Hepatocyte (in vitro differentiated cells): ENCODE results near the gene SUN2. TPM values are rescaled to one million over a fixed set of nuclear protein-coding genes. Genes with fewer than 3 reads are reported as not detected.

ENCODE experiments used
- DNase-seq: peaks from one replicate; pipeline ENCODE4 v3.0.0-alpha.2; 2016; ENCODE audit warnings: low spot score
- H2AFZ ChIP-seq: fragments of 200-600 bp; sonication (generic); 2 replicates; pipeline ENCODE4 v1.6.0; 2016; ENCODE audit warnings: antibody characterized with exemption, mild to moderate bottlenecking
- H3K27ac ChIP-seq: fragments of 200-600 bp; sonication (generic); 2 replicates; pipeline ENCODE4 v1.5.1; 2016; ENCODE audit warnings: mild to moderate bottlenecking
- H3K27me3 ChIP-seq: fragments of 200-600 bp; sonication (generic); 2 replicates; pipeline ENCODE4 v1.6.1; 2016
- H3K36me3 ChIP-seq: fragments of 200-600 bp; sonication (generic); replicated peaks from 2 replicates; pipeline ENCODE4 v1.5.1; 2016; ENCODE audit warnings: low read depth; ENCODE audit not compliant: insufficient read depth
- H3K4me1 ChIP-seq: fragments of 200-600 bp; sonication (generic); 2 replicates; pipeline ENCODE4 v1.5.1; 2016; ENCODE audit warnings: mild to moderate bottlenecking, moderate library complexity; ENCODE audit not compliant: insufficient read depth
- H3K4me2 ChIP-seq: fragments of 200-600 bp; sonication (generic); 2 replicates; pipeline ENCODE4 v1.6.0; 2016
- H3K4me3 ChIP-seq: fragments of 200-600 bp; sonication (generic); 2 replicates; pipeline ENCODE4 v1.5.1; 2016; ENCODE audit warnings: mild to moderate bottlenecking
- H3K79me2 ChIP-seq: fragments of 200-600 bp; sonication (generic); 2 replicates; pipeline ENCODE4 v1.6.0; 2017; ENCODE audit warnings: mild to moderate bottlenecking
- H3K9me2 ChIP-seq: fragments of 200-600 bp; sonication (generic); replicated peaks from 2 replicates; pipeline ENCODE4 v1.6.0; 2017; ENCODE audit warnings: mild to moderate bottlenecking; ENCODE audit not compliant: insufficient read depth
- H3K9me3 ChIP-seq: fragments of 200-600 bp; sonication (generic); 2 replicates; pipeline ENCODE4 v1.5.1; 2016; ENCODE audit warnings: low read depth, mild to moderate bottlenecking
- H4K20me1 ChIP-seq: fragments of 200-600 bp; sonication (generic); 2 replicates; pipeline ENCODE4 v1.6.0; 2016; ENCODE audit warnings: mild to moderate bottlenecking; ENCODE audit not compliant: insufficient read depth, poor library complexity, severe bottlenecking
- EZH2 ChIP-seq: fragments of 200-600 bp; sonication (generic); IDR thresholded peaks from 2 replicates; pipeline ENCODE4 v1.6.1; 2016; ENCODE audit warnings: antibody characterized with exemption, mild to moderate bottlenecking, borderline replicate concordance
- EZH2phosphoT487 ChIP-seq: fragments of 200-600 bp; sonication (generic); IDR thresholded peaks from one replicate; pipeline ENCODE4 v1.6.1; 2018; ENCODE audit warnings: antibody characterized with exemption, mild to moderate bottlenecking, low read depth, moderate library complexity; ENCODE audit not compliant: unreplicated experiment, severe bottlenecking
- WGBS: methylation state at CpG from one replicate; pipeline ENCODE4 v1.1.6; 2016; ENCODE audit warnings: low lambda C conversion rate; ENCODE audit errors: missing lambda C conversion rate; 5-methylcytosine and 5-hydroxymethylcytosine counted together
- polyA plus RNA-seq: library from polyadenylated mRNA; unstranded; fragments of >200 nt; fragmentation: Nextera tagmentation; extraction: Ambion mirVana; gene quantifications from 2 replicates; pipeline ENCODE4 v1.2.1, GENCODE V29; 2016
- total RNA-seq: library from RNA; depleted of rRNA; stranded (reverse); fragments of >200 nt; gene quantifications from 2 replicates; pipeline ENCODE4 v1.2.3, GENCODE V29; 2014
- TF ChIP-seq, protein P1 (sequence below): fragments of 200-600 bp; sonication (generic); IDR thresholded peaks from 2 replicates; pipeline ENCODE4 v1.5.1; 2016; ENCODE audit warnings: antibody characterized with exemption, mild to moderate bottlenecking; ENCODE audit not compliant: poor library complexity

The SUN2 gene
- total and polyA plus RNA-seq, 2 experiments from 2014 or later, result 56.1 to 70.8 TPM

DNA sequence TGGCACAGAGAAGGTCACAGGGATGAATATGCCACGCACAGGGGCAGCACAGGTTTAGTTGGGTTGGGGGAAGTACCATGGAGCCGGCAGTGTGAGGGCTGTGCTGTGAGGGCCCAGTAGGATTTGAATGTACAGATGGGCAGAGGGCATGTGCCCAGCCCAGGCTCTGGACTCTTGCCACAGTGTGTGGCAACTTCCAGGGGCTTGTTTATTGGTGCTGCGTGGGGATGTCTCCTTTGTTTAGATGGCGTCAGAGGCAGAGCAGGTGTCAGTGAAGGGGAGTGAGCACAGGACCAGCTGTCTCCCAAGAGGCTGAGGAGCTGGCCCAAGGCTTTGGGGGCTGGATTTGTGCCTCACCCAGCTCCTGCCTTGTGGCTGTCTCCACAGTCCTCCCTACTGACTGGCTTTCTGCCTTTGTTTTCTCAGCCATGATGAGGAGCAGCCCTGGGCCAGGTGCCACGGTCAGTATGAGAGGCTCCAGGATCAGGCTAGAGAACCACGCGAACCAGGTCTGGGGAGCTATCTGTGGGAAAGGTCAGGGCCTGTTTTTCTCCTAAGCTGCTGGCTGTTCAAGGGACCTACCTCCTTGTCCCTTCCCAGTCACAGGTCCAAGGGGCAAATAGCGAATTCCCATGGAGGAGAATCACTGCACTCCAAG lies 21.9 kb downstream of the SUN2 start:
- Histone ChIP-seq H2AFZ (no peak overlapping the region), H3K27ac (peak overlapping the region; percentile 81), H3K9me3 (no peaks in the 10 kb centered on the region), H3K9me2 (no peaks in the 10 kb centered on the region), H4K20me1 (no peaks in the 10 kb centered on the region), H3K79me2 (no peaks in the 10 kb centered on the region), H3K4me3 (no peak overlapping the region), H3K4me2 (no peak overlapping the region), H3K27me3 (no peaks in the 10 kb centered on the region), H3K4me1 (no peaks in the 10 kb centered on the region), H3K36me3 (no peaks in the 10 kb centered on the region)
- DNase-seq, result peak; percentile 28
- TF ChIP-seq EZH2phosphoT487, result no peak
- TF ChIP-seq, protein P1, sequence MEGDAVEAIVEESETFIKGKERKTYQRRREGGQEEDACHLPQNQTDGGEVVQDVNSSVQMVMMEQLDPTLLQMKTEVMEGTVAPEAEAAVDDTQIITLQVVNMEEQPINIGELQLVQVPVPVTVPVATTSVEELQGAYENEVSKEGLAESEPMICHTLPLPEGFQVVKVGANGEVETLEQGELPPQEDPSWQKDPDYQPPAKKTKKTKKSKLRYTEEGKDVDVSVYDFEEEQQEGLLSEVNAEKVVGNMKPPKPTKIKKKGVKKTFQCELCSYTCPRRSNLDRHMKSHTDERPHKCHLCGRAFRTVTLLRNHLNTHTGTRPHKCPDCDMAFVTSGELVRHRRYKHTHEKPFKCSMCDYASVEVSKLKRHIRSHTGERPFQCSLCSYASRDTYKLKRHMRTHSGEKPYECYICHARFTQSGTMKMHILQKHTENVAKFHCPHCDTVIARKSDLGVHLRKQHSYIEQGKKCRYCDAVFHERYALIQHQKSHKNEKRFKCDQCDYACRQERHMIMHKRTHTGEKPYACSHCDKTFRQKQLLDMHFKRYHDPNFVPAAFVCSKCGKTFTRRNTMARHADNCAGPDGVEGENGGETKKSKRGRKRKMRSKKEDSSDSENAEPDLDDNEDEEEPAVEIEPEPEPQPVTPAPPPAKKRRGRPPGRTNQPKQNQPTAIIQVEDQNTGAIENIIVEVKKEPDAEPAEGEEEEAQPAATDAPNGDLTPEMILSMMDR, result no peak
- no peak for TF ChIP-seq EZH2
- WGBS, result 82% methylated on average over 8 of the region's 8 CpGs

GRCh38 chr22:38733329-38733723 lies 22.5 kb downstream of the SUN2 start:
- WGBS, result 59% methylated on average over 4 of the region's 4 CpGs
- no peak overlapping the region for H3K4me2 ChIP-seq
- no peaks in the 10 kb centered on the region for H3K9me3 ChIP-seq
- no peak overlapping the region for H3K4me3 ChIP-seq
- H2AFZ ChIP-seq, result no peak overlapping the region
- H3K9me2 ChIP-seq, result no peaks in the 10 kb centered on the region
- H3K27ac ChIP-seq, result peak overlapping the region; percentile 81
- no peaks in the 10 kb centered on the region for H3K79me2 ChIP-seq
- H3K36me3 ChIP-seq, result no peaks in the 10 kb centered on the region
- no peaks in the 10 kb centered on the region for H3K27me3 ChIP-seq
- H3K4me1 ChIP-seq, result no peaks in the 10 kb centered on the region
- H4K20me1 ChIP-seq, result no peaks in the 10 kb centered on the region
- peak; percentile 63 for DNase-seq
- no peak for TF ChIP-seq EZH2phosphoT487
- no peak for TF ChIP-seq EZH2
- TF ChIP-seq, protein P1, result peak; percentile 65

GRCh38 chr22:38732251-38732815 lies 23.5 kb downstream of the SUN2 start:
- H3K27ac ChIP-seq, result peak overlapping the region; percentile 27
- 83% methylated on average over 13 of the region's 13 CpGs for WGBS

More at GRCh38 chr22:38732251-38732815, 23.5 kb downstream of the SUN2 start:
- DNase-seq, result no peak
- H4K20me1 ChIP-seq, result no peaks in the 10 kb centered on the region
- H3K9me2 ChIP-seq, result no peaks in the 10 kb centered on the region
- H3K4me1 ChIP-seq, result no peaks in the 10 kb centered on the region
- H2AFZ ChIP-seq, result no peak overlapping the region
- no peaks in the 10 kb centered on the region for H3K9me3 ChIP-seq
- TF ChIP-seq, protein P1, result no peak
- TF ChIP-seq EZH2phosphoT487, result no peak
- no peak for TF ChIP-seq EZH2
- no peak overlapping the region for H3K4me2 ChIP-seq
- no peaks in the 10 kb centered on the region for H3K36me3 ChIP-seq
- no peaks in the 10 kb centered on the region for H3K79me2 ChIP-seq
- H3K4me3 ChIP-seq, result no peak overlapping the region
- H3K27me3 ChIP-seq, result no peaks in the 10 kb centered on the region
